Measurements from ENCODE around the gene NEURL2. TPM values are rescaled to one million over a fixed set of nuclear protein-coding genes. Genes with fewer than 3 reads are reported as not detected.
"Not testable (repeated sequence)": the region's sequence is repeated elsewhere in the genome, so short reads cannot be mapped to it uniquely, and the experiment has no call there.

NEURL2 gene
- total RNA-seq, 4 donors from 2014 or later = 0.29 to 11.5 (median 4.7) TPM

GRCh38 chr20:45933266-45934045 lies 42.4 kb upstream of the NEURL2 start:
- H3K27me3 ChIP-seq = no peaks in the 10 kb centered on the region
- peak in 3 of 4 experiments; percentile 10 to 29 (median 23) for TF ChIP-seq CTCF (IDR thresholded peaks at IDR 0.05)
- TF ChIP-seq POLR2A (IDR thresholded peaks at IDR 0.05) = peak in 1 of 2 donors; percentile 22
- H3K4me1 ChIP-seq = peaks cover 3 to 6% of the 10 kb centered on the region in 2 donors
- intact Hi-C loops (cut with DNase I; ENCODE audit: low total_unique reads) = no loop called here
- peak overlapping the region; percentile 98 to 99 for H3K27ac ChIP-seq
- no peaks in the 10 kb centered on the region for H3K9me3 ChIP-seq
- DNase-seq = peak; percentile 74 to 78
- peak overlapping the region; percentile 65 to 77 for H3K4me3 ChIP-seq
- H3K36me3 ChIP-seq = no peaks in the 10 kb centered on the region

GRCh38 chr20:45931680-45932079 lies 40.7 kb upstream of the NEURL2 start:
- DNase-seq; H3K4me1 ChIP-seq; H3K27me3 ChIP-seq; H3K9me3 ChIP-seq; H3K27ac ChIP-seq; H3K4me3 ChIP-seq; intact Hi-C loops (cut with DNase I; ENCODE audit: low total_unique reads); H3K36me3 ChIP-seq: not testable (repeated sequence)

GRCh38 chr20:45927071-45927878 lies 36.3 kb upstream of the NEURL2 start:
- Histone ChIP-seq H3K27ac (no peak overlapping the region), H3K4me1 (peaks cover 0 to 6% of the 10 kb centered on the region in 2 donors), H3K36me3 (no peaks in the 10 kb centered on the region), H3K9me3 (no peaks in the 10 kb centered on the region), H3K4me3 (no peak overlapping the region), H3K27me3 (no peaks in the 10 kb centered on the region)
- intact Hi-C loops (cut with DNase I; ENCODE audit: low total_unique reads) = no loop called here
- TF ChIP-seq POLR2A (IDR thresholded peaks at IDR 0.05) = no peak
- TF ChIP-seq CTCF (IDR thresholded peaks at IDR 0.05) = no peak
- no peak for DNase-seq

- no peak overlapping the region for H3K27ac ChIP-seq
- no peaks in the 10 kb centered on the region for H3K9me3 ChIP-seq
- no peak overlapping the region for H3K4me3 ChIP-seq
- peaks cover 0 to 6% of the 10 kb centered on the region in 2 donors for H3K4me1 ChIP-seq
- no peaks in the 10 kb centered on the region for H3K36me3 ChIP-seq
- intact Hi-C loops (cut with DNase I; ENCODE audit: low total_unique reads) = no loop called here
- no peak for TF ChIP-seq CTCF (IDR thresholded peaks at IDR 0.05)
- no peak for TF ChIP-seq POLR2A (IDR thresholded peaks at IDR 0.05)
- DNase-seq = no peak
- H3K27me3 ChIP-seq = no peaks in the 10 kb centered on the region
Measured at GRCh38 chr20:45926731-45927070, 35.7 kb upstream of the NEURL2 start.

GRCh38 chr20:45925821-45926506 lies 35.0 kb upstream of the NEURL2 start:
- H3K4me1 ChIP-seq = peaks cover 0 to 6% of the 10 kb centered on the region in 2 donors
- intact Hi-C loops (cut with DNase I; ENCODE audit: low total_unique reads) = no loop called here
- TF ChIP-seq CTCF (IDR thresholded peaks at IDR 0.05) (no peak), POLR2A (IDR thresholded peaks at IDR 0.05) (no peak)
- no peaks in the 10 kb centered on the region for H3K9me3 ChIP-seq
- H3K27ac ChIP-seq = peak overlapping the region; percentile 78 to 94
- no peak for DNase-seq
- no peak overlapping the region for H3K4me3 ChIP-seq
- no peaks in the 10 kb centered on the region for H3K27me3 ChIP-seq
- no peaks in the 10 kb centered on the region for H3K36me3 ChIP-seq

Data from uterus (tissue), 4 donors.